ENCODE results near the gene ZC3H14.

The ZC3H14 gene

GRCh38 chr14:88667555-88668273 is 104.9 kb downstream of the ZC3H14 start:
- no peaks in the 10 kb centered on the region for H3K27me3 Mint-ChIP-seq
- H3K9me3 Mint-ChIP-seq, result peaks cover 5% of the 10 kb centered on the region
- H3K4me1 Mint-ChIP-seq (ENCODE audit: low read depth), result peaks cover 11% of the 10 kb centered on the region
- H3K4me3 Mint-ChIP-seq, result no peak overlapping the region
- peaks cover 14% of the 10 kb centered on the region for H3K36me3 Mint-ChIP-seq (ENCODE audit: low read depth)
- H3K27ac Mint-ChIP-seq, result peak overlapping the region; percentile 19

- Mint-ChIP-seq H3K9me3 (peaks cover 5% of the 10 kb centered on the region), H3K4me1 (ENCODE audit: low read depth) (peaks cover 11% of the 10 kb centered on the region), H3K27ac (peak overlapping the region; percentile 19), H3K27me3 (no peaks in the 10 kb centered on the region), H3K36me3 (ENCODE audit: low read depth) (peaks cover 19% of the 10 kb centered on the region), H3K4me3 (no peak overlapping the region)
Observed at GRCh38 chr14:88668448-88669116, 105.7 kb downstream of the ZC3H14 start.

- Mint-ChIP-seq H3K27ac (no peak overlapping the region), H3K4me1 (ENCODE audit: low read depth) (peaks cover 11% of the 10 kb centered on the region), H3K4me3 (no peak overlapping the region), H3K36me3 (ENCODE audit: low read depth) (peaks cover 21% of the 10 kb centered on the region), H3K9me3 (peaks cover 5% of the 10 kb centered on the region), H3K27me3 (no peaks in the 10 kb centered on the region)
Observed at GRCh38 chr14:88669346-88669745, 106.5 kb downstream of the ZC3H14 start.
